ENCODE measurements around the gene BACE1. TPM values are rescaled to one million over a fixed set of nuclear protein-coding genes. Genes with fewer than 3 reads are reported as not detected.

Gene BACE1
- total and polyA plus RNA-seq, 2 donors (not counting 3 experiments of a cell fraction or from before 2014, with no cell fraction given), result 28.8 to 29.6 TPM

DNA sequence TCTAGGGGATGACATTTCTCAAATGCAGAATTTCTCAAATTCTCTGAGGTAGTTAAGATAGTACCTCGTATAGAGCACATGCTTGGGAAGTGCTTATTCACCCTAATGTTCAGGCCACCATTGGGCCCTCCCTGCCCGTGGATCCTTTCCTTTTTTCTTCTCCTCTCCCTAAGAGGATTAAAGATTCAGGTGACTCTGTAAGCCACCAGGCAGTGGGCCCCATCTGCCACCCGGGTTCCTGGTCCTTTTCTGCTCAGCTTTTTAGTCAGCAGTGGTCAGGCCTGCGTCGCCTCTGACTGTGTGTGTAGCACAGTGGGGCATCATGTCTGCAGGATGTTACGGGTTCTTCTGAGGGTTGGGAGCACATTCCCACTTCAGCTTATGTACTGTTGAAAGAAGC is 18.8 kb upstream of the BACE1 start:
- H3K36me3 ChIP-seq (ENCODE audit: control insufficient read depth in 2 of 2, extremely low read depth in 1 of 2, insufficient read depth in 2 of 2, low read length in 2 of 2), result peaks cover 2 to 7% of the 10 kb centered on the region in 2 experiments
- no peaks in the 10 kb centered on the region for H3K27me3 ChIP-seq (ENCODE audit: control insufficient read depth in 2 of 2, insufficient read depth in 2 of 2, low read length in 2 of 2)
- FAIRE-seq (no peak), DNase-seq (ENCODE audit: low read depth, low spot score) (no peak)
- no TSS peak for BruUV-seq (replicated peaks)
- dilution Hi-C loops (cut with MboI; ENCODE audit: extremely low pct_ligation_motif_present, low sequenced_read_pairs) (no loop called here), intact Hi-C loops (cut with micrococcal nuclease) (no loop called here)
- H3K79me2 ChIP-seq (ENCODE audit: control insufficient read depth, insufficient read depth, low read length), result no peaks in the 10 kb centered on the region
- no peaks in the 10 kb centered on the region for H4K20me1 ChIP-seq (replicated peaks; ENCODE audit: control insufficient read depth, extremely low read depth, insufficient read depth, low read length)
- H2AFZ ChIP-seq (ENCODE audit: low read depth, low read length), result no peak overlapping the region
- H3K27ac ChIP-seq (ENCODE audit: insufficient read depth, low read depth, low read length), result no peak overlapping the region
- H3K9me3 ChIP-seq (replicated peaks; ENCODE audit: control insufficient read depth, insufficient read depth, low read length), result no peaks in the 10 kb centered on the region
- TF ChIP-seq GATA2 (IDR thresholded peaks at IDR 0.05; ENCODE audit: insufficient read depth, insufficient read length, low read depth, low read length), result no peak
- POLR2A ChIA-PET, result no interaction called here
- H3K4me1 ChIP-seq (ENCODE audit: control insufficient read depth, extremely low read depth, insufficient read depth, low read length), result peaks cover 5% of the 10 kb centered on the region
- H3K4me3 ChIP-seq (replicated peaks in 1 of 3; ENCODE audit: insufficient read depth in 1 of 3, low read depth in 1 of 3, low read length in 3 of 3), result no peak overlapping the region
- H3K4me2 ChIP-seq (ENCODE audit: insufficient read depth, low read length), result no peak overlapping the region
- no peaks in the 10 kb centered on the region for H3K9me1 ChIP-seq (replicated peaks; ENCODE audit: control insufficient read depth, extremely low read depth, insufficient read depth, low read length)
- CTCF ChIA-PET, result no interaction called here
- H3K9ac ChIP-seq (replicated peaks; ENCODE audit: extremely low read depth, insufficient read depth, low read length), result no peak overlapping the region

DNA sequence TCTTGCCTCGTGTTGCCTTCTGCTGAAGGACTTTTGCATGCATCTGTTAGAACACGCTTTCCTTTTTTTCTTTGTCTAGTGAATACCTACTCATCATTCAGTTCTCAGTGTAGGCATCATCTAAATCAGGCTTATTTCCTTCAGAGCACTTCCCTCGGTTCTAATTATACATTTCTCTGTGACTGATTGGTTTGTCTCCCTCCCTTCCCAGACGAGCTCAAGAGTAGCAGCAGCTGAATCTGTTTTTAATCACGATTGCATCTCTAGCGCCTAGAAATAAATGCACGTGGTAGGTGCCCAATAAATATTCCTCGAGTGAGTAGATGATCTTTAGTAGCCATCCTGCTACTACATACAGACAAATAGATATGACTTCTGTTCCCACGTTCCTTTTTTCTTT is 17.9 kb upstream of the BACE1 start:
- dilution Hi-C loops (cut with MboI; ENCODE audit: extremely low pct_ligation_motif_present, low sequenced_read_pairs), result no loop called here
- no peak overlapping the region for H3K27ac ChIP-seq (ENCODE audit: insufficient read depth, low read depth, low read length)
- no peak overlapping the region for H3K4me2 ChIP-seq (ENCODE audit: insufficient read depth, low read length)
- no peak for TF ChIP-seq EZH2 (IDR thresholded peaks at IDR 0.05; ENCODE audit: borderline replicate concordance, low read depth, low read length, severe bottlenecking)
- TF ChIP-seq POLR2A (IDR thresholded peaks at IDR 0.05; ENCODE audit: low read depth, low read length), result no peak
- TF ChIP-seq, protein P1, sequence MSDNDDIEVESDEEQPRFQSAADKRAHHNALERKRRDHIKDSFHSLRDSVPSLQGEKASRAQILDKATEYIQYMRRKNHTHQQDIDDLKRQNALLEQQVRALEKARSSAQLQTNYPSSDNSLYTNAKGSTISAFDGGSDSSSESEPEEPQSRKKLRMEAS (IDR thresholded peaks at IDR 0.05; ENCODE audit: insufficient read depth, insufficient read length), result no peak
- no peak for TF ChIP-seq POLR2AphosphoS5 (IDR thresholded peaks at IDR 0.05; ENCODE audit: insufficient read depth, low read depth, low read length)
- TF ChIP-seq GATA2 (IDR thresholded peaks at IDR 0.05; ENCODE audit: insufficient read depth, insufficient read length, low read depth, low read length), result no peak
- TF ChIP-seq JUN (IDR thresholded peaks at IDR 0.05; ENCODE audit: borderline replicate concordance, insufficient read depth, insufficient read length, low read depth), result no peak
- TF ChIP-seq FOS (IDR thresholded peaks at IDR 0.05; ENCODE audit: borderline replicate concordance, insufficient read depth, low read length), result no peak
- TF ChIP-seq CTCF (IDR thresholded peaks at IDR 0.05; ENCODE audit: extremely low read depth in 1 of 2, insufficient read depth in 1 of 2, low read depth in 1 of 2, low read length in 2 of 2), result no peak
- TF ChIP-seq MYC (IDR thresholded peaks at IDR 0.05; ENCODE audit: low read depth, low read length), result no peak
- peaks cover 1% of the 10 kb centered on the region for H3K79me2 ChIP-seq (ENCODE audit: control insufficient read depth, insufficient read depth, low read length)
- FAIRE-seq (no peak), DNase-seq (ENCODE audit: low read depth, low spot score) (no peak)
- H3K9me3 ChIP-seq (replicated peaks; ENCODE audit: control insufficient read depth, insufficient read depth, low read length), result no peaks in the 10 kb centered on the region
- ChIA-PET CTCF (interaction anchor here (0.6 to 1.2 kb wide), 2 partner anchors 9 to 15 kb away, joined by 3 read pairs; no protein-coding TSS in a partner anchor), POLR2A (no interaction called here)
- no peak overlapping the region for H2AFZ ChIP-seq (ENCODE audit: low read depth, low read length)
- H3K9me1 ChIP-seq (replicated peaks; ENCODE audit: control insufficient read depth, extremely low read depth, insufficient read depth, low read length), result no peaks in the 10 kb centered on the region
- H3K4me3 ChIP-seq (replicated peaks in 1 of 3; ENCODE audit: insufficient read depth in 1 of 3, low read depth in 1 of 3, low read length in 3 of 3), result no peak overlapping the region
- no peaks in the 10 kb centered on the region for H4K20me1 ChIP-seq (replicated peaks; ENCODE audit: control insufficient read depth, extremely low read depth, insufficient read depth, low read length)
- BruUV-seq (replicated peaks), result no TSS peak
- intact Hi-C loops (cut with micrococcal nuclease), result no loop called here
- H3K9ac ChIP-seq (replicated peaks; ENCODE audit: extremely low read depth, insufficient read depth, low read length), result no peak overlapping the region
- H3K36me3 ChIP-seq (ENCODE audit: control insufficient read depth in 2 of 2, extremely low read depth in 1 of 2, insufficient read depth in 2 of 2, low read length in 2 of 2), result peaks cover 2 to 7% of the 10 kb centered on the region in 2 experiments
- peaks cover 11% of the 10 kb centered on the region for H3K4me1 ChIP-seq (ENCODE audit: control insufficient read depth, extremely low read depth, insufficient read depth, low read length)
- H3K27me3 ChIP-seq (ENCODE audit: control insufficient read depth in 2 of 2, insufficient read depth in 2 of 2, low read length in 2 of 2), result no peaks in the 10 kb centered on the region

All from endothelial cell of umbilical vein (primary cell).